Activated naive CD8-positive, alpha-beta T cell treated with anti-CD3 and anti-CD28 coated beads, Interleukin-2, amount 10 ng/mL, durations not matched to agents 7 days and 5 days (primary cell): ENCODE data around the gene CRTC2. TPM values are rescaled to one million over a fixed set of nuclear protein-coding genes. Genes with fewer than 3 reads are reported as not detected.

Source experiments
- ATAC-seq: fragments of 150-1000 bp; cut with Tn5 transposase; one replicate; pipeline ENCODE4 v1.10.0; 2021; ENCODE audit warnings: low read depth, moderate library complexity
- POLR2A ChIA-PET: fragments of 350-600 bp; sonication (Branson Sonifier 250); formaldehyde crosslinking; loops from one replicate; lab custom pipeline; 2021; ENCODE audit warnings: antibody characterized with exemption; lab: Charles Lee
- DNase-seq: peaks from one replicate; pipeline ENCODE4 v3.0.0; 2021
- H3K27ac Mint-ChIP-seq: one replicate; pipeline ENCODE4 v1.8.0; 2022; ENCODE audit warnings: mild to moderate bottlenecking, mixed read lengths
- H3K27me3 Mint-ChIP-seq: one replicate; pipeline ENCODE4 v1.8.0; 2022; ENCODE audit warnings: mild to moderate bottlenecking, moderate library complexity, mixed read lengths
- H3K36me3 Mint-ChIP-seq: one replicate; pipeline ENCODE4 v1.8.0; 2021; ENCODE audit warnings: mild to moderate bottlenecking, mixed read lengths
- H3K4me1 Mint-ChIP-seq: one replicate; pipeline ENCODE4 v1.8.0; 2021; ENCODE audit warnings: mixed read lengths
- H3K4me3 Mint-ChIP-seq: one replicate; pipeline ENCODE4 v1.8.0; 2022; ENCODE audit warnings: mild to moderate bottlenecking, moderate library complexity, mixed read lengths
- H3K9me3 Mint-ChIP-seq: one replicate; pipeline ENCODE4 v1.8.0; 2021; ENCODE audit warnings: mixed read lengths
- total RNA-seq, 2 experiments: library from RNA; stranded (reverse); gene quantifications; one replicate each; pipeline ENCODE4 v1.2.3, GENCODE V29; 2021

Gene CRTC2
- total RNA-seq, 2 experiments from 2014 or later: 104 to 115 TPM

DNA sequence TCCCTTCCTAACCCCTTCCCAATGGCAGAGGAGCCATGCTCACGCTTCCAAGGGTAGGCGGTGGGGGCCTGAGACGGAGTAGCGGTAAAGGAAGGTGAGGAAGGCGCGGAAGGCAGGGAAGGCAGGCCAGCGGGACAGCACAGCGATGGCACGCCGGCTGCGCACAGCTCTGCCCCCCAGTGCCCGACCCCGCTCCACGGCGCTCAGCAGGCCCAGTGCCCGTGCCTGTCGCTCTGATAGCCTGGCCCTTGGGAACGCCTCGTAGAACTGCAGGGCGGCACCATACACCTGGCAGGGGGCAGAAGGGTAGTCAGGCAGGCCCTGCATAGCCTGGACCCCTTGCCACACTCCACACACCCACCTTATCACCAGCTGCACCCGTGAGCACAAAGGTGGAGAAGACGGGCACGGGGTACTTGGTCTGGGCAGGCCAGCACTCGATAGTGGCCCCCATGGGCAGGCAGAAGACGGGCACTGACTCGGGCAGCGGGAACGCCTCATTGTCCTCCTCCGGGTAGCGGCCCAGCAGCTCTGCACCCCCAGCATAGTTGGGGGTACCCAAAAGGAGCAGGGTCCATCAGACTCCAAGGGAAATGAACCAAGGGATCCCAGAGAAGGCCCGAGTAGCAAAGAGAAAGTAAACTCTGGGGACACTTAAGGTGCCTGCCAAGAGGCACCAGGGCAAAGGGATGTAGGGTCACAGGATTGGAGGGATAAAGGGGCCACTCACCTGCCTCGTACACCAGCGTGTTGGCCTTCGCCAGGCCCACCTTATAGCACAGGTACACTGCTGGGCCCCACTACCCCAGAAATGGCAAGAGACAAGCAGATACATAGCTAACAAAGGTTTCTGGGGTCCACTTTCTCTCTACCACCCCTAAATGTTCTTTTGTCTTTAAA, 16.3 kb downstream of the CRTC2 start:
- H3K36me3 Mint-ChIP-seq: peaks cover 24% of the 10 kb centered on the region
- POLR2A ChIA-PET: interaction anchor here (0.6 to 1.4 kb wide), 3 partner anchors 12 to 22 kb away, joined by 3 read pairs; no protein-coding TSS in a partner anchor
- H3K27ac Mint-ChIP-seq: no peak overlapping the region
- H3K4me1 Mint-ChIP-seq: peaks cover 17% of the 10 kb centered on the region
- no peak overlapping the region for H3K4me3 Mint-ChIP-seq
- ATAC-seq (no peak), DNase-seq (no peak)
- H3K9me3 Mint-ChIP-seq: no peaks in the 10 kb centered on the region
- no peaks in the 10 kb centered on the region for H3K27me3 Mint-ChIP-seq

DNA sequence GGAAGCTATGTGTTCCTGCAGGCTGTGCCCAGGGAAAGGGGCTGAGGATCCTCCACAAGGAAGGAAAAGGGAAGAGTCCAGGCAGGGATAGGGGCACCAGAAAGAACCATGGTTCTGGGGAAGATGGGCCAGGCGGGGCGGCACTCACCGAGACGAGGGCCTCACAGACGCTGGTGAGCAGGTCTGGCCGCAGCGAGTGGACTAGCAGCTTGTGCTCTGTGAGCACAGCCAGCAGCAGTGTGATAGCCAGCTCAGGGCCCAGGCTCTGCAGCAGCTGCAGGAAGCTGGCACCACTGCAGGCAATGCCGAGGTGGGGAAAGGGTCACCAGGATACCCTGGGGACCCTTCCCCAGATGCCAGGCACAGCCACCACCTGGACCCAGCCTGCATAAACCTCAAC, 17.7 kb downstream of the CRTC2 start:
- H3K4me3 Mint-ChIP-seq: no peak overlapping the region
- no peaks in the 10 kb centered on the region for H3K27me3 Mint-ChIP-seq
- POLR2A ChIA-PET: interaction anchor here (0.5 to 2.8 kb wide), 7 partner anchors 9 to 49 kb away, joined by 3 to 13 read pairs (median 3); no protein-coding TSS in a partner anchor
- DNase-seq (no peak), ATAC-seq (no peak)
- peaks cover 20% of the 10 kb centered on the region for H3K4me1 Mint-ChIP-seq
- no peak overlapping the region for H3K27ac Mint-ChIP-seq
- H3K36me3 Mint-ChIP-seq: peaks cover 31% of the 10 kb centered on the region
- no peaks in the 10 kb centered on the region for H3K9me3 Mint-ChIP-seq

DNA sequence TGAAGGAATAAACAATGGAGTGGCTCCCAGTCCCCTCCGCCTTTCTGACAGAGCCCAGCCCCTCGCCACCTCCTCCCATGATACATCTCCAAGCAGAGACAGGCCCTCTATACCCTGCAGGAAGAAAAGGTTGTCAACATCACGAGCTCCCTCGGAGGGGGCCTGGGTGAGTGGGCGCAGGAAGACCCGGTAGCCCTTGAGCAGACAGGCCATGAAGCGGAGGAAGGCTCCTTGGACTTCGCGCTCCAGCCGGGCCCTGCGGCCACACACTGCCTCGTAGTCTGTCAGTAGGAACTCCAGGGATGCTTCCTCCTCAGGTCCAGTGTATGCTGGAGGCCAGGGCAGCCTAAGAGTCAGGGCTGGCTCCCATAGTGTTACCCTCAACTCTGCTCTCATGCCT, 18.9 kb downstream of the CRTC2 start:
- POLR2A ChIA-PET: interaction anchor here (0.9 to 2.8 kb wide), 3 partner anchors 11 to 17 kb away, joined by 3 to 13 read pairs (median 3); no protein-coding TSS in a partner anchor
- H3K27ac Mint-ChIP-seq: no peak overlapping the region

DNA sequence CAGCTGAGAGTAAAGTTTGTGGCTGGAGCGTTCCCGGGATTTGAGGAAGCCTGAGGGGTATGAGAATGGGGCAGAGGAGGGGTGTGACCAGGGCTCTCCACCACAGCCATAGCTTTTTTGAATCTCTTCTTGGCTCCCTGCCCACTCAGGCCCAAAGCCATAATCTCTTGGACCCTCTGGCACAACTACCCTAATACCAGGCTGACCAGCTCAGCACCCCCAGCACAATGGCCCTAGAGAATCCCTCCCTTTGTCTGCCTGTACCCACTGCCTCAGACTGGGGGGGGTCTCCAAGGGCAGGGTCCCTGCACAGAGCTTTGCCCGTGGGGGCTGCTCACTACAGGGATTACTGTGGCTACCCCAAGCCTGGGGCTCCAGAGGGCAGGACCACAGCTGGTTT, 19.4 kb downstream of the CRTC2 start:
- Mint-ChIP-seq H3K4me1 (peaks cover 12% of the 10 kb centered on the region), H3K27ac (no peak overlapping the region), H3K9me3 (no peaks in the 10 kb centered on the region), H3K36me3 (peaks cover 36% of the 10 kb centered on the region), H3K4me3 (no peak overlapping the region), H3K27me3 (no peaks in the 10 kb centered on the region)
- DNase-seq (no peak), ATAC-seq (no peak)
- POLR2A ChIA-PET: interaction anchor here (0.9 to 2.8 kb wide), 2 partner anchors 10 to 17 kb away, joined by 3 to 13 read pairs; no protein-coding TSS in a partner anchor

More for the DNA sequence above, 18.9 kb downstream of the CRTC2 start:
- Mint-ChIP-seq H3K4me1 (peaks cover 15% of the 10 kb centered on the region), H3K9me3 (no peaks in the 10 kb centered on the region), H3K4me3 (no peak overlapping the region), H3K36me3 (peaks cover 34% of the 10 kb centered on the region), H3K27me3 (no peaks in the 10 kb centered on the region)
- DNase-seq (no peak), ATAC-seq (no peak)

DNA sequence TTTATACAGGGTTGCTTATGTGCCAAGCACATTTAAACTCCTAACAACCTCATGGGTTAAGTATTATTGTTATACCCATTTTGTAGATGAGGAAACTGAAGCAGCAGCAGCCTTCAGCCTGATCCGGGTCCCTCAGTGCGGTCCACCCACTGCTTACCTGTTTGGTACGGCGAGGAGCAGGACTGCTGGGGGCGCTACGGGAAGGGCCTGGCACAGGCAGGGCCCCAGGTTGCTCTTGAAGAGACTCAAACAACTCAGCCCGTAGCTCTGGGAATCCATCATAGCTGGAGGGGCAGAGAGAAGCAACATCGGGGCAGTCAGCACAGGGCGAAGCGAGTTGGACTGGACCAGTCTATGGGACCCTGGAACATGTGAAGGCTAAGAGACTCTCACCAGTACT, 21.1 kb downstream of the CRTC2 start:
- Mint-ChIP-seq H3K27me3 (no peaks in the 10 kb centered on the region), H3K36me3 (peaks cover 36% of the 10 kb centered on the region), H3K4me3 (no peak overlapping the region), H3K27ac (no peak overlapping the region), H3K9me3 (no peaks in the 10 kb centered on the region), H3K4me1 (peaks cover 4% of the 10 kb centered on the region)
- ATAC-seq: no peak
- no peak for DNase-seq
- POLR2A ChIA-PET: interaction anchor here (0.8 to 1.3 kb wide), 2 partner anchors 7 to 9 kb away, joined by 3 read pairs; partner anchors contain the start of gene DENND4B

DNA sequence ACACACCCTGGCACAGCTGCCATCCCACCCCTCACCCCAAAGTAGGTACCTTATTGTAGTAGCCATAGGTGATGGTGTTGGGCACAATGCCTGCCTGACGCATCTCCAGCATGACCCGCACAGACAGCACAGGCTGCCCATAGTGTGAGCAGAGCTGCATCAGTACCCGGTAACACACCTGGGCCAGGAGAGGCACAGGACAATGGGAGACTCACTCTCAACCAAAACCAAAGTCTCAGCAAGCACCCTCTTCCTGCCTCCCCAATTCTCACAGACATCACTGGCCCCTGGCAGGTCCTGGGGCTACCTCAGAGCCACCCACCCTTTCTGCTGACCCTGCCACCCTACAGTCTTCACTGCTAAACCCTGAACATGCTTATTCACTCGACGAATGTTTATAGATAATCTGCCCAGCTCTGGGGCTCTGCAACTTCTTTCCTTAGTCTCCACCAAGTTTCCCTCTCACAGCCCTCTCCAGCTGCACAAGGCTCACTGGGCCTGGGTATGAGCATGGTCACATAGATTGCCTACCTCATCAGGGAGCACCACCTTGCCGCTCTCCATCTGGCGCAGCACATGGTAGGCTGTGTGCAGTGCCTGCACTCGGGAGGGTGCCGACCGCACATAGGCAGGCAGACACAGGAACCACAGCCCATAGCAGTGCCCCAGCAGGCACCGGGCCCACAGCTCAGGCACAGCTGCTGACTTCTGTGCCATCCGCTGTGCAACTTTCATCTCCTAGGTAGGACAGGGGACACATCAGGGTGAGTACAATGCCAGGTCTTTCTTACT, 22.2 kb downstream of the CRTC2 start:
- POLR2A ChIA-PET: interaction anchor here (1.3 to 1.9 kb wide), 2 partner anchors 9 to 13 kb away, joined by 3 to 8 read pairs; no protein-coding TSS in a partner anchor
- no peaks in the 10 kb centered on the region for H3K9me3 Mint-ChIP-seq
- peaks cover 34% of the 10 kb centered on the region for H3K36me3 Mint-ChIP-seq
- DNase-seq: peak; percentile 21
- H3K4me3 Mint-ChIP-seq: no peak overlapping the region
- no peaks in the 10 kb centered on the region for H3K27me3 Mint-ChIP-seq
- no peak overlapping the region for H3K27ac Mint-ChIP-seq
- H3K4me1 Mint-ChIP-seq: peaks cover 3% of the 10 kb centered on the region
- no peak for ATAC-seq

DNA sequence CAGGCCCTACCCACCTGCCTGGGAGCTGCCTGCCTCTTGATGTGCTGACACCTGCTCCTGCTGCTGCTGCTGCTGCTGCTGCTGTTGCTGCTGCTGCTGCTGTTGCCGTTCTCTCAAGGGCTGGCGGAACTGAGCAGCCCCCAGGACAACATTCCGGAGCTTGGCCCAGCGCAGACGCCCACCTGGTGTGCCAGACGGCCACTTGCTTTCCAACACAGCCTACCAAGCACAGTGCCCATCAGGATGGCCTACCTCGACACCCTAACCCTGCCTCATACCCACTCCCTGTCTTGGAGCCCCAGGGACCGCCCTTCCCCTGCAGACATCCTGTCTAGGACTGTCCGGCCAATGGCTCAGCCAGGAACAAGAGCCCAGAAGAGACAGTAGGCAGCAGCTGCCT, 23.7 kb downstream of the CRTC2 start:
- ATAC-seq (no peak), DNase-seq (peak; percentile 18)
- Mint-ChIP-seq H3K9me3 (no peaks in the 10 kb centered on the region), H3K27me3 (no peaks in the 10 kb centered on the region), H3K27ac (no peak overlapping the region), H3K4me1 (peaks cover 3% of the 10 kb centered on the region), H3K4me3 (no peak overlapping the region), H3K36me3 (peaks cover 29% of the 10 kb centered on the region)
- POLR2A ChIA-PET: interaction anchor here (1.1 to 1.9 kb wide), 3 partner anchors 10 to 43 kb away, joined by 3 to 8 read pairs (median 8); partner anchors contain the start of gene JTB

DNA sequence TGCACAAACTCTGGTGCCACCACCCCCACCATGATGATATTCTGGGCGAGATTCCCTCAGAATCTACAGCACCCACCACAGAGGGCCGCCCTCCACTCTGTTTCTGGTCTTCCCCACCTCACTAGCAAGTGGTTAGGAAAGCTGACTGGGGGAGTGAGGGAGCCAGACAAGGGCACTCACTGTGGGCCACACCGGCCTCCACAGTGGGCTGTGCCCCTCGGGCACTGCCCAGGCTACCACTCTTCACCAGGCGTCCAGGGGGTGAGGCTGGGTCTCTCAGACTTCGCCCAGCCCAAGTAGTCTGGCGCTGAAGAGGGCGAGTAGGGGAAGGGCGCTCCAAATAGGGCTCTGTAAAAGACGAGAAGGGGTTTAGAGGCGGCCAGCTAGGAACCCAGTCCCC, 24.5 kb downstream of the CRTC2 start:
- peaks cover 6% of the 10 kb centered on the region for H3K4me1 Mint-ChIP-seq
- H3K27me3 Mint-ChIP-seq: no peaks in the 10 kb centered on the region
- no peak overlapping the region for H3K4me3 Mint-ChIP-seq
- no peaks in the 10 kb centered on the region for H3K9me3 Mint-ChIP-seq
- ATAC-seq (no peak), DNase-seq (peak; percentile 22)
- POLR2A ChIA-PET: interaction anchor here (1.1 to 1.9 kb wide), 3 partner anchors 10 to 44 kb away, joined by 3 to 8 read pairs (median 8); partner anchors contain the start of gene JTB
- H3K27ac Mint-ChIP-seq: no peak overlapping the region
- H3K36me3 Mint-ChIP-seq: peaks cover 29% of the 10 kb centered on the region

DNA sequence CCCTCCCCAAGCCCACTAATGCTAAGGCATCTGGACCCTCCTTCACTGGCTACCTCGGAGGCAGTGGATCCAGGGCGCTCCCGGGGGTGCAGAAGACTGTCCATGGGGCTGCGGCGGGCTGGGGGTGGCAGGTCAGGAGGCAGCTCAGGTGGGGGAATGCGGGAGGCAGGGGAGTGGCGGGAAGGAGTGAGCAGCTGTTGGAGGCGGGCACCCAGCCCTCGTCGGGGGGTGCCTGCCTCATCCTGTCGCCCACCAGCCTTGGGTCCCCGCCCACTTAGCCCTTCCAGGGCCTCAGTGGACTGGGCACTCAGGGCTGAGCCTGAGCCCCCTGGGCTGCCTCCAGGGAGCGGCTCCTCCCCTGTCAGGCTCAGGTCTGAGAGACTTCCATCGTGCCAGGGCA, 25.0 kb downstream of the CRTC2 start:
- Mint-ChIP-seq H3K27me3 (no peaks in the 10 kb centered on the region), H3K4me3 (no peak overlapping the region), H3K4me1 (peaks cover 10% of the 10 kb centered on the region), H3K36me3 (peaks cover 26% of the 10 kb centered on the region), H3K9me3 (no peaks in the 10 kb centered on the region), H3K27ac (no peak overlapping the region)
- DNase-seq: peak; percentile 27
- ATAC-seq: no peak
- POLR2A ChIA-PET: interaction anchor here (1.5 kb wide), 1 partner anchor 12 kb away, joined by 8 read pairs; no protein-coding TSS in a partner anchor

DNA sequence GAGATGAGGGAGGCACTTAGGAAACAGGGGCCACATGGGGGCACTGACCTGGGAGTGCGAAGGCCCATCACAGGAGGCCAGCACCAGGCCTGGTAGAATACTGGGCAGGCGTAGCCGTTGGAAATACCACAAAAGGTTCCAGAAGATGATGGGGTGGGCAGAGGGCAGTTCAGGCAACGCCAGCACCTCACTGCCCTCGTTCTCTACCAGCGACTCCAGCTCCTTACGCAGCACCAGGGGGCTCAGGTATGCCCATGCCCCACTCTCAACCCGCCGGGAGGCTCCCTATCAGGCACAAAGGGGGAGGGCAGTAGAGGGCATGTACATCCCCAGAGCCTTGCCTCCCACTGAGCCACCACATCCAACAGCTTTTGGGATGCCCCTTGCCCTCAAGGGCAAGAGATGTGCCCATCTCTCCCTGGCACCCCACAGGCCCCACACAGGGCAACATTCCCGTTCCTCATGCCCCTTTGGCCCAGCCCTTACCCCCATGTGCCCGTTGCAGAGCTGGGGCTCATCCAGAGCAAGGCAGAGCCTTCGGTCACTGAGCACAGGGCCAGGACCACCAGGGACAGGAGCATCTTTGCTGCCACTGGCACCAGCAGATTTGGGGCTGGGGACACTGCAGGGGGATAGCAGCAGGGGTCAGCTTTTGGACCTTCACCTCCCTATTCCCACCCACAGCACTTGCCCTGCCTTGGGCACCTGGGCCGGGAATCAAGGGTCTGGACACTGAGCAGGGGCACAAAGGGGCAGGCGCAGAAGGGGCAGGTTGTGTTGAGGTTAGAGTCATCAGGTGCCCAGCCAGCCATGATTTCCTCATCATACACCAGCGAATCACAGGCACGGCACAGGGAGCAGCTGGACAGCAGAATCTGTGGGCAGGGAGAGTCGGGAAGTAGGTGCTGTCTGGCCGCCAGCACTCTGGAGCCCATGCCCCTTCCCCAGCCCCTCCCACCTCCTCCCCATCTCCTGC, 26.0 kb downstream of the CRTC2 start:
- H3K27me3 Mint-ChIP-seq: no peaks in the 10 kb centered on the region
- no peaks in the 10 kb centered on the region for H3K9me3 Mint-ChIP-seq
- peaks cover 15% of the 10 kb centered on the region for H3K4me1 Mint-ChIP-seq
- ATAC-seq (no peak), DNase-seq (peak; percentile 22)
- no peak overlapping the region for H3K4me3 Mint-ChIP-seq
- H3K36me3 Mint-ChIP-seq: peaks cover 27% of the 10 kb centered on the region
- H3K27ac Mint-ChIP-seq: no peak overlapping the region
- POLR2A ChIA-PET: no interaction called here

DNA sequence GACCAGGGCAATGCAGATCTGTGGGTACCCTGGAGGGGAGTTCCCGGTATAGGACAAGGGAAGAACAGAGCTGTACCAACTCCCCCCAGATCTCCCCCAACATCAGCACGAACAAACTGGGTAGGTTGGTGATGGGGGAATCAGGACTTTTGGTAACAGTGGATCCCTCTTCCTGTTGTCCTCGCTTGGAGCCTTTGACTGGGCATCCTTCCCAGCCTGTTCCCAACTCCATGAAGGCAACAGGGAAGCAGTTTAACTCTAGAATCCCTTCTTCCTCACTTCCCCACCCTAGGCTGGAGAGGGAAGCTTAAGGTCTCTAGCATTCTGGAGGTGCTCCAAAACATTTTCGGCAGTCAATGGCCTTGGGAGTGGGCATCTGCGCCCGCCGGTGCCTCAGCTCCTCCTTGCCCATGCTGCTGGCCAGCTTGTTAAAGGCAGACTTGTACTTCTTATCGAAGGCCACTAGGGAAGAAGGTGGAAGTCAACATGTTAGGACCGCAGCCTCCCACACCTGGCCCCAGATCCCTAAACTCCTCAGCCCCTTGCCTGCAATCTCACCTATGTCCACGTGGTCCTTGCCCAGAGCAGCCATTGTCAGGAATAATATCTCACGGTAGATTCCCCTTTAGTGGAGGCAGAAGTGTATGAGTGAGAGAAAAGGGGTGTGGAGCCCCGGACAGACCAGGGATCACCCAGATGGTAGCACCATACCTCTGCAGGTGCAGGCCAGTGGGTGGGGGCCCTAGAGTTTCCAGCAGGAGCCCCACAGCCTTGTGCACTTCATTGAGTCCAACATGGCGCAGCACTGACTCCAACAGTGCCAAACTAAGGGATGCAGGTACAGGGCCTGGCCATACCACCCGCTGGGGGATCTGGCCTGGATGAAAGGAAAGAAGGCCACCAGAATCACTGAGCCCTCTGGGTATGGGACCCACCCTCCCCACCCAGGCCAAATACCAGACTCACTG, 28.1 kb downstream of the CRTC2 start:
- DNase-seq: peak; percentile 20
- H3K36me3 Mint-ChIP-seq: peaks cover 18% of the 10 kb centered on the region
- peaks cover 12% of the 10 kb centered on the region for H3K4me1 Mint-ChIP-seq
- POLR2A ChIA-PET: interaction anchor here (2.7 to 2.8 kb wide), 2 partner anchors 9 to 17 kb away, joined by 7 to 13 read pairs; partner anchors contain the start of gene DENND4B
- H3K4me3 Mint-ChIP-seq: no peak overlapping the region
- no peaks in the 10 kb centered on the region for H3K27me3 Mint-ChIP-seq
- H3K9me3 Mint-ChIP-seq: no peaks in the 10 kb centered on the region
- no peak overlapping the region for H3K27ac Mint-ChIP-seq
- no peak for ATAC-seq
